Esophagus muscularis mucosa (tissue), 3 donors: ENCODE data around the gene UNC5B.

Source experiments
- POLR2AphosphoS5 ChIP-seq, 2 donors: sonication (generic); formaldehyde crosslinking; IDR thresholded peaks; one replicate each; pipeline ENCODE4 v1.6.1; 2017; ENCODE audit warnings: antibody characterized with exemption in 2 of 2
- TF ChIP-seq, protein P1 (sequence below), 3 experiments: fragments of 200-600 bp in 2 of 3; fragments of 450-650 bp in 1 of 3; sonication (generic) in 2 of 3; IDR thresholded peaks; one replicate each; pipeline ENCODE4 v1.5.1; 2017 to 2019; ENCODE audit warnings: antibody characterized with exemption in 3 of 3, mild to moderate bottlenecking in 2 of 3, moderate library complexity in 1 of 3

- TF ChIP-seq, protein P1, sequence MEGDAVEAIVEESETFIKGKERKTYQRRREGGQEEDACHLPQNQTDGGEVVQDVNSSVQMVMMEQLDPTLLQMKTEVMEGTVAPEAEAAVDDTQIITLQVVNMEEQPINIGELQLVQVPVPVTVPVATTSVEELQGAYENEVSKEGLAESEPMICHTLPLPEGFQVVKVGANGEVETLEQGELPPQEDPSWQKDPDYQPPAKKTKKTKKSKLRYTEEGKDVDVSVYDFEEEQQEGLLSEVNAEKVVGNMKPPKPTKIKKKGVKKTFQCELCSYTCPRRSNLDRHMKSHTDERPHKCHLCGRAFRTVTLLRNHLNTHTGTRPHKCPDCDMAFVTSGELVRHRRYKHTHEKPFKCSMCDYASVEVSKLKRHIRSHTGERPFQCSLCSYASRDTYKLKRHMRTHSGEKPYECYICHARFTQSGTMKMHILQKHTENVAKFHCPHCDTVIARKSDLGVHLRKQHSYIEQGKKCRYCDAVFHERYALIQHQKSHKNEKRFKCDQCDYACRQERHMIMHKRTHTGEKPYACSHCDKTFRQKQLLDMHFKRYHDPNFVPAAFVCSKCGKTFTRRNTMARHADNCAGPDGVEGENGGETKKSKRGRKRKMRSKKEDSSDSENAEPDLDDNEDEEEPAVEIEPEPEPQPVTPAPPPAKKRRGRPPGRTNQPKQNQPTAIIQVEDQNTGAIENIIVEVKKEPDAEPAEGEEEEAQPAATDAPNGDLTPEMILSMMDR (IDR thresholded peaks at IDR 0.05), result no peak
- no peak for TF ChIP-seq POLR2AphosphoS5 (IDR thresholded peaks at IDR 0.05)
Observed at GRCh38 chr10:71262817-71263216, 50.4 kb downstream of the UNC5B start.
